ENCODE data around the gene XIRP1. TPM values are rescaled to one million over a fixed set of nuclear protein-coding genes. Genes with fewer than 3 reads are reported as not detected.
A peak's percentile ranks its signal among the peaks of the same experiment; 100 is the strongest.

XIRP1 gene
- total and polyA plus RNA-seq, 2 experiments from 2014 or later: not detected

- DNase-seq (ENCODE audit: low spot score) (no peak), ATAC-seq (no peak)
- H3K4me1 ChIP-seq (ENCODE audit: insufficient read depth): peaks cover 55% of the 10 kb centered on the region
- Mint-ChIP-seq H3K27ac (peak overlapping the region; percentile 48), H3K4me1 (peaks cover 72% of the 10 kb centered on the region), H3K36me3 (ENCODE audit: low read depth) (peaks cover 19% of the 10 kb centered on the region), H3K27me3 (ENCODE audit: insufficient read depth, low read depth, poor library complexity) (peaks cover 29% of the 10 kb centered on the region), H3K9me3 (no peaks in the 10 kb centered on the region; the same call in 2 of the 3 replicates), H3K4me3 (peak overlapping the region; percentile 22; the same call in 1 of the 3 replicates)
- peaks cover 12% of the 10 kb centered on the region; the same call in 1 of the 2 replicates for H3K36me3 ChIP-seq (ENCODE audit: insufficient read depth)
- no peak overlapping the region for H3K4me3 ChIP-seq
- H3K4me2 ChIP-seq: peak overlapping the region; percentile 99
- H3K27me3 ChIP-seq (ENCODE audit: insufficient read depth): no peaks in the 10 kb centered on the region
- no peak overlapping the region for H3K27ac ChIP-seq (ENCODE audit: low read depth)
- H3K79me2 ChIP-seq (replicated peaks; ENCODE audit: insufficient read depth): peaks cover 46% of the 10 kb centered on the region
- H3K9me2 ChIP-seq (ENCODE audit: insufficient read depth): no peaks in the 10 kb centered on the region
- H3F3A ChIP-seq (replicated peaks; ENCODE audit: low read depth): peaks cover 11% of the 10 kb centered on the region
- no peak overlapping the region for H2AFZ ChIP-seq
- H4K20me1 ChIP-seq (replicated peaks; ENCODE audit: insufficient read depth): peaks cover 7% of the 10 kb centered on the region
- TF ChIP-seq EZH2 (IDR thresholded peaks at IDR 0.05; ENCODE audit: low read depth, unreplicated experiment) (no peak), NANOG (IDR thresholded peaks at IDR 0.05; ENCODE audit: borderline replicate concordance) (no peak), JUNB (IDR thresholded peaks at IDR 0.05; ENCODE audit: unreplicated experiment) (no peak), POLR2AphosphoS5 (IDR thresholded peaks at IDR 0.05; ENCODE audit: low read depth) (no peak), ZNF331 (CRISPR knock-in tag; IDR thresholded peaks at IDR 0.05; ENCODE audit: low read depth) (no peak)
- TF ChIP-seq, protein P1, sequence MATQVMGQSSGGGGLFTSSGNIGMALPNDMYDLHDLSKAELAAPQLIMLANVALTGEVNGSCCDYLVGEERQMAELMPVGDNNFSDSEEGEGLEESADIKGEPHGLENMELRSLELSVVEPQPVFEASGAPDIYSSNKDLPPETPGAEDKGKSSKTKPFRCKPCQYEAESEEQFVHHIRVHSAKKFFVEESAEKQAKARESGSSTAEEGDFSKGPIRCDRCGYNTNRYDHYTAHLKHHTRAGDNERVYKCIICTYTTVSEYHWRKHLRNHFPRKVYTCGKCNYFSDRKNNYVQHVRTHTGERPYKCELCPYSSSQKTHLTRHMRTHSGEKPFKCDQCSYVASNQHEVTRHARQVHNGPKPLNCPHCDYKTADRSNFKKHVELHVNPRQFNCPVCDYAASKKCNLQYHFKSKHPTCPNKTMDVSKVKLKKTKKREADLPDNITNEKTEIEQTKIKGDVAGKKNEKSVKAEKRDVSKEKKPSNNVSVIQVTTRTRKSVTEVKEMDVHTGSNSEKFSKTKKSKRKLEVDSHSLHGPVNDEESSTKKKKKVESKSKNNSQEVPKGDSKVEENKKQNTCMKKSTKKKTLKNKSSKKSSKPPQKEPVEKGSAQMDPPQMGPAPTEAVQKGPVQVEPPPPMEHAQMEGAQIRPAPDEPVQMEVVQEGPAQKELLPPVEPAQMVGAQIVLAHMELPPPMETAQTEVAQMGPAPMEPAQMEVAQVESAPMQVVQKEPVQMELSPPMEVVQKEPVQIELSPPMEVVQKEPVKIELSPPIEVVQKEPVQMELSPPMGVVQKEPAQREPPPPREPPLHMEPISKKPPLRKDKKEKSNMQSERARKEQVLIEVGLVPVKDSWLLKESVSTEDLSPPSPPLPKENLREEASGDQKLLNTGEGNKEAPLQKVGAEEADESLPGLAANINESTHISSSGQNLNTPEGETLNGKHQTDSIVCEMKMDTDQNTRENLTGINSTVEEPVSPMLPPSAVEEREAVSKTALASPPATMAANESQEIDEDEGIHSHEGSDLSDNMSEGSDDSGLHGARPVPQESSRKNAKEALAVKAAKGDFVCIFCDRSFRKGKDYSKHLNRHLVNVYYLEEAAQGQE (IDR thresholded peaks at IDR 0.05; ENCODE audit: unreplicated experiment): no peak
- TF ChIP-seq, protein P2, sequence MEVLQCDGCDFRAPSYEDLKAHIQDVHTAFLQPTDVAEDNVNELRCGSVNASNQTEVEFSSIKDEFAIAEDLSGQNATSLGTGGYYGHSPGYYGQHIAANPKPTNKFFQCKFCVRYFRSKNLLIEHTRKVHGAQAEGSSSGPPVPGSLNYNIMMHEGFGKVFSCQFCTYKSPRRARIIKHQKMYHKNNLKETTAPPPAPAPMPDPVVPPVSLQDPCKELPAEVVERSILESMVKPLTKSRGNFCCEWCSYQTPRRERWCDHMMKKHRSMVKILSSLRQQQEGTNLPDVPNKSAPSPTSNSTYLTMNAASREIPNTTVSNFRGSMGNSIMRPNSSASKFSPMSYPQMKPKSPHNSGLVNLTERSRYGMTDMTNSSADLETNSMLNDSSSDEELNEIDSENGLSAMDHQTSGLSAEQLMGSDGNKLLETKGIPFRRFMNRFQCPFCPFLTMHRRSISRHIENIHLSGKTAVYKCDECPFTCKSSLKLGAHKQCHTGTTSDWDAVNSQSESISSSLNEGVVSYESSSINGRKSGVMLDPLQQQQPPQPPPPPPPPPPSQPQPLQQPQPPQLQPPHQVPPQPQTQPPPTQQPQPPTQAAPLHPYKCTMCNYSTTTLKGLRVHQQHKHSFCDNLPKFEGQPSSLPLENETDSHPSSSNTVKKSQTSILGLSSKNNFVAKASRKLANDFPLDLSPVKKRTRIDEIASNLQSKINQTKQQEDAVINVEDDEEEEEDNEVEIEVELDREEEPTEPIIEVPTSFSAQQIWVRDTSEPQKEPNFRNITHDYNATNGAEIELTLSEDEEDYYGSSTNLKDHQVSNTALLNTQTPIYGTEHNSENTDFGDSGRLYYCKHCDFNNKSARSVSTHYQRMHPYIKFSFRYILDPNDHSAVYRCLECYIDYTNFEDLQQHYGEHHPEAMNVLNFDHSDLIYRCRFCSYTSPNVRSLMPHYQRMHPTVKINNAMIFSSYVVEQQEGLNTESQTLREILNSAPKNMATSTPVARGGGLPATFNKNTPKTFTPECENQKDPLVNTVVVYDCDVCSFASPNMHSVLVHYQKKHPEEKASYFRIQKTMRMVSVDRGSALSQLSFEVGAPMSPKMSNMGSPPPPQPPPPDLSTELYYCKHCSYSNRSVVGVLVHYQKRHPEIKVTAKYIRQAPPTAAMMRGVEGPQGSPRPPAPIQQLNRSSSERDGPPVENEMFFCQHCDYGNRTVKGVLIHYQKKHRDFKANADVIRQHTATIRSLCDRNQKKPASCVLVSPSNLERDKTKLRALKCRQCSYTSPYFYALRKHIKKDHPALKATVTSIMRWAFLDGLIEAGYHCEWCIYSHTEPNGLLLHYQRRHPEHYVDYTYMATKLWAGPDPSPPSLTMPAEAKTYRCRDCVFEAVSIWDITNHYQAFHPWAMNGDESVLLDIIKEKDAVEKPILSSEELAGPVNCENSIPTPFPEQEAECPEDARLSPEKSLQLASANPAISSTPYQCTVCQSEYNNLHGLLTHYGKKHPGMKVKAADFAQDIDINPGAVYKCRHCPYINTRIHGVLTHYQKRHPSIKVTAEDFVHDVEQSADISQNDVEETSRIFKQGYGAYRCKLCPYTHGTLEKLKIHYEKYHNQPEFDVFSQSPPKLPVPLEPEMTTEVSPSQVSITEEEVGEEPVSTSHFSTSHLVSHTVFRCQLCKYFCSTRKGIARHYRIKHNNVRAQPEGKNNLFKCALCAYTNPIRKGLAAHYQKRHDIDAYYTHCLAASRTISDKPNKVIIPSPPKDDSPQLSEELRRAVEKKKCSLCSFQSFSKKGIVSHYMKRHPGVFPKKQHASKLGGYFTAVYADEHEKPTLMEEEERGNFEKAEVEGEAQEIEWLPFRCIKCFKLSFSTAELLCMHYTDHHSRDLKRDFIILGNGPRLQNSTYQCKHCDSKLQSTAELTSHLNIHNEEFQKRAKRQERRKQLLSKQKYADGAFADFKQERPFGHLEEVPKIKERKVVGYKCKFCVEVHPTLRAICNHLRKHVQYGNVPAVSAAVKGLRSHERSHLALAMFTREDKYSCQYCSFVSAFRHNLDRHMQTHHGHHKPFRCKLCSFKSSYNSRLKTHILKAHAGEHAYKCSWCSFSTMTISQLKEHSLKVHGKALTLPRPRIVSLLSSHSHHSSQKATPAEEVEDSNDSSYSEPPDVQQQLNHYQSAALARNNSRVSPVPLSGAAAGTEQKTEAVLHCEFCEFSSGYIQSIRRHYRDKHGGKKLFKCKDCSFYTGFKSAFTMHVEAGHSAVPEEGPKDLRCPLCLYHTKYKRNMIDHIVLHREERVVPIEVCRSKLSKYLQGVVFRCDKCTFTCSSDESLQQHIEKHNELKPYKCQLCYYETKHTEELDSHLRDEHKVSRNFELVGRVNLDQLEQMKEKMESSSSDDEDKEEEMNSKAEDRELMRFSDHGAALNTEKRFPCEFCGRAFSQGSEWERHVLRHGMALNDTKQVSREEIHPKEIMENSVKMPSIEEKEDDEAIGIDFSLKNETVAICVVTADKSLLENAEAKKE (CRISPR knock-in tag; IDR thresholded peaks at IDR 0.05): no peak
Observed at GRCh38 chr3:39149498-39150147, 42.8 kb downstream of the XIRP1 start.

All from GM23338 (cell line).